Measurements from ENCODE around the gene UBL5. TPM values are rescaled to one million over a fixed set of nuclear protein-coding genes. Genes with fewer than 3 reads are reported as not detected.

Gene UBL5
- total RNA-seq, 6 experiments from 2014 or later = 152 to 303 (median 168) TPM

DNA sequence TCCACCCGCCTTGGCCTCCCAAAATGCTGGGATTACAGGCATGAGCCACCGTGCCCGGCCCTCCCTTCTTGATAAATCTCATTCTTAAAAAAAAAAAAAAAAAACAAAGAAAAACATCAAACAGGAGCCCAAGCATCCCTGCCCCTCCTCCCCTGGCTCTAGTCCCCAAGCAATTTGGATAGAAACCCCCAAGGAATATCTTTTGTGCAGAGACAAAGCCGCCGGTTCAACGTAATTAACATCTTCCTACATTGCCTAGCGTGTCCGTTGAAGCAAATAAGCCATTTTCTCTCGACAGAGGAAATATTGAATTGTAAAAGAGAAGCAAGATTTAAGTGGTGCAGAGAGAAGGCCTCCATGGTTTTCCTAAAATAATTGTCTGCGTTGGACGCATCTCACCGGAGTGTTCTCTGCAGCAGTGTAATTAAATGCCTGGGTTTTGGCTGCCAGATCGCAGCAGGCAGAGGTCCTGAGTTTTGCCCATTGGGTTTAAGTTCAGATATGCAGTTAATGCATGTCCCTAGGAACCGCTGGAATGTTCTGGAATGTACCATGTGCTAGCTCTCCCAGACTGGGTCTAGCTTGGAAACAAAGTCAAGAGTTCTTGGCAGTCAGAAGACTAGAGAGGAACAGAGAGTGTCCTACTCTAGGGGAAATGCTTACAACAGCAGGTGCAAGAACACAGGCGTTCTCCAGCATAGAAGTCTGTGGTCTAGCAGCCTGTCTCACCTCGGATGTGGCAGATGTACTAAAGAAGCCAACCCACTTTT is 38.2 kb downstream of the UBL5 start:
- Histone ChIP-seq H3K9me3 (no peaks in the 10 kb centered on the region), H3K27me3 (no peaks in the 10 kb centered on the region), H3K4me1 (no peaks in the 10 kb centered on the region), H3K27ac (no peak overlapping the region), H3K36me3 (no peaks in the 10 kb centered on the region), H3K4me3 (no peak overlapping the region)
- ATAC-seq (peak in 3 of 4 donors; percentile 23 to 45 (median 33)), DNase-seq (no peak)
- 87% methylated on average over 15 of the region's 16 CpGs for WGBS (ENCODE audit: insufficient coverage, low coverage, low lambda C conversion rate, missing lambda C conversion rate)
- TF ChIP-seq, protein P1, sequence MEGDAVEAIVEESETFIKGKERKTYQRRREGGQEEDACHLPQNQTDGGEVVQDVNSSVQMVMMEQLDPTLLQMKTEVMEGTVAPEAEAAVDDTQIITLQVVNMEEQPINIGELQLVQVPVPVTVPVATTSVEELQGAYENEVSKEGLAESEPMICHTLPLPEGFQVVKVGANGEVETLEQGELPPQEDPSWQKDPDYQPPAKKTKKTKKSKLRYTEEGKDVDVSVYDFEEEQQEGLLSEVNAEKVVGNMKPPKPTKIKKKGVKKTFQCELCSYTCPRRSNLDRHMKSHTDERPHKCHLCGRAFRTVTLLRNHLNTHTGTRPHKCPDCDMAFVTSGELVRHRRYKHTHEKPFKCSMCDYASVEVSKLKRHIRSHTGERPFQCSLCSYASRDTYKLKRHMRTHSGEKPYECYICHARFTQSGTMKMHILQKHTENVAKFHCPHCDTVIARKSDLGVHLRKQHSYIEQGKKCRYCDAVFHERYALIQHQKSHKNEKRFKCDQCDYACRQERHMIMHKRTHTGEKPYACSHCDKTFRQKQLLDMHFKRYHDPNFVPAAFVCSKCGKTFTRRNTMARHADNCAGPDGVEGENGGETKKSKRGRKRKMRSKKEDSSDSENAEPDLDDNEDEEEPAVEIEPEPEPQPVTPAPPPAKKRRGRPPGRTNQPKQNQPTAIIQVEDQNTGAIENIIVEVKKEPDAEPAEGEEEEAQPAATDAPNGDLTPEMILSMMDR (IDR thresholded peaks at IDR 0.05) = no peak
- no peak for TF ChIP-seq POLR2A (IDR thresholded peaks at IDR 0.05)
- intact Hi-C loops (cut with DNase I) = no loop called here

- Histone ChIP-seq H3K27me3 (no peaks in the 10 kb centered on the region), H3K36me3 (no peaks in the 10 kb centered on the region), H3K4me1 (no peaks in the 10 kb centered on the region), H3K9me3 (no peaks in the 10 kb centered on the region), H3K4me3 (no peak overlapping the region), H3K27ac (no peak overlapping the region)
- ATAC-seq = no peak
- no peak for DNase-seq
- intact Hi-C loops (cut with DNase I) = no loop called here
- 75% methylated on average over 4 of the region's 7 CpGs for WGBS (ENCODE audit: insufficient coverage, low coverage, low lambda C conversion rate, missing lambda C conversion rate)
- TF ChIP-seq POLR2A (IDR thresholded peaks at IDR 0.05) = no peak
- TF ChIP-seq, protein P1 (IDR thresholded peaks at IDR 0.05) = no peak
Measured at GRCh38 chr19:9868983-9869617, 41.4 kb downstream of the UBL5 start.

DNA sequence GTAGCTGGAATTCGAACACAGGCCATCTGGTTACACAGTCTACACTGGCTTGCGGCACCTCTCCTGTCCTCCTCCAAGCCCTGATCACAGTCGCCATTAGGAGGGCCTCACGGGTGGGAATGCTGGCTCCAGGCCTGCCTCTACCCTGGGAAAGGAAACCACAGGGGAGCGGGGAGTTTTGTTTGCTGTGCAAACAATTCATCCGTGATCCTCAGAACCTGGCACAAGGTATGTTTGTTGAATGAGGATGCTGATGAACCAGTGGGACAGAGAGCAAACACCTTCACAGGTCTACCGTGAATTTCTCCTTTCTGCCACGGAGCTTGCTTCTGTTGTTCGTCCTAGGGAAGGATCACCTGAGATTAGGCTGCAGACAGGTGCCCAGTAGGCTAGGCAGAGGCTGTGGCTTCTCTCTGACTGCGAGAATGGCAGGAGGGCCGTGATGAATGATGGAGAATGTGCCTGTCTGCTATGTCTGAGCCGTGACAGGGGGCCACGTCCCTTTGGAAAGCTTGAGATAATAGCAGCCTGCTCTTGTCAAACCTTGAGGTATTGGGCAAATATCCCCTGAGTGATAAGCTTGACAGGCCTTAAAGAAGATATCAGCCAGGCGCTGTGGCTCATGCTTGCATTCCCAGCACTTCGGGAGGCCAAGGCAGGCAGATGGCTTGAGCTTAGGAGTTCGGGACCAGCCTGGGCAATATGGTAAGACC is 44.1 kb downstream of the UBL5 start:
- Histone ChIP-seq H3K4me1 (no peaks in the 10 kb centered on the region), H3K27ac (no peak overlapping the region), H3K36me3 (no peaks in the 10 kb centered on the region), H3K27me3 (no peaks in the 10 kb centered on the region), H3K9me3 (no peaks in the 10 kb centered on the region), H3K4me3 (no peak overlapping the region)
- ATAC-seq (peak in 1 of 4 donors; percentile 56), DNase-seq (no peak)
- no peak for TF ChIP-seq POLR2A (IDR thresholded peaks at IDR 0.05)
- TF ChIP-seq, protein P1 (IDR thresholded peaks at IDR 0.05) = no peak
- WGBS (ENCODE audit: insufficient coverage, low coverage, low lambda C conversion rate, missing lambda C conversion rate) = 34% methylated on average over 6 of the region's 16 CpGs
- intact Hi-C loops (cut with DNase I) = no loop called here

- WGBS (ENCODE audit: insufficient coverage, low coverage, low lambda C conversion rate, missing lambda C conversion rate) = 94% methylated on average over 8 of the region's 8 CpGs
- no peak for DNase-seq
- H3K4me1 ChIP-seq = no peaks in the 10 kb centered on the region
- intact Hi-C loops (cut with DNase I) = no loop called here
- no peaks in the 10 kb centered on the region for H3K27me3 ChIP-seq
- TF ChIP-seq POLR2A (IDR thresholded peaks at IDR 0.05) = no peak
- TF ChIP-seq, protein P1 (IDR thresholded peaks at IDR 0.05) = no peak
- H3K9me3 ChIP-seq = no peaks in the 10 kb centered on the region
- ATAC-seq = no peak
- no peaks in the 10 kb centered on the region for H3K36me3 ChIP-seq
- no peak overlapping the region for H3K27ac ChIP-seq
- H3K4me3 ChIP-seq = no peak overlapping the region
Measured at GRCh38 chr19:9872618-9873242, 45.0 kb downstream of the UBL5 start.

Measured in right lobe of liver (tissue), 6 donors.